SK-N-SH treated with all-trans-retinoic acid at 6 μM for 48 hours (cell line): ENCODE data around the gene SRPK2.

Experiments used
- ATAC-seq: fragments of 200-7000 bp; cut with Tn5 transposase; 3 replicates; pipeline ENCODE4 v1.9.1; 2020; ENCODE audit warnings: mild to moderate bottlenecking, moderate library complexity
- ARNTL ChIP-seq: fragments of 450-650 bp; formaldehyde crosslinking; IDR thresholded peaks from 2 replicates; pipeline ENCODE4 v1.5.0; 2020; ENCODE audit warnings: low read depth, mild to moderate bottlenecking, moderate library complexity, borderline replicate concordance
- BACH2 ChIP-seq: fragments of 250-450 bp; sonication (Bioruptor Pico); IDR thresholded peaks from 2 replicates; pipeline ENCODE4 v1.9.0; 2021; ENCODE audit warnings: mild to moderate bottlenecking, borderline replicate concordance
- CSDC2 ChIP-seq: fragments of 250-450 bp; sonication (Bioruptor Pico); IDR thresholded peaks from 2 replicates; pipeline ENCODE4 v1.5.0; 2020; ENCODE audit warnings: mild to moderate bottlenecking, moderate library complexity
- ESRRG ChIP-seq: fragments of 250-450 bp; sonication (Bioruptor Pico); IDR thresholded peaks from 2 replicates; pipeline ENCODE4 v1.6.1; 2021; ENCODE audit warnings: mild to moderate bottlenecking
- GLIS3 ChIP-seq: fragments of 250-450 bp; sonication (Bioruptor Pico); IDR thresholded peaks from 2 replicates; pipeline ENCODE4 v1.5.0; 2020; ENCODE audit warnings: mild to moderate bottlenecking, moderate library complexity
- ISL1 ChIP-seq: fragments of 250-450 bp; sonication (Bioruptor Pico); IDR thresholded peaks from 2 replicates; pipeline ENCODE4 v2.1.2; 2022; ENCODE audit warnings: mild to moderate bottlenecking, moderate library complexity
- OSR1 ChIP-seq: fragments of 250-450 bp; sonication (Bioruptor Pico); IDR thresholded peaks from 2 replicates; pipeline ENCODE4 v1.8.0; 2022; ENCODE audit warnings: moderate library complexity, mild to moderate bottlenecking, inconsistent platforms
- PPARA ChIP-seq: fragments of 250-450 bp; sonication (Bioruptor Pico); IDR thresholded peaks from 2 replicates; pipeline ENCODE4 v1.5.0; 2020; ENCODE audit warnings: mild to moderate bottlenecking, borderline replicate concordance
- SNAI2 ChIP-seq: fragments of 250-450 bp; sonication (Bioruptor Pico); IDR thresholded peaks from 2 replicates; pipeline ENCODE4 v1.5.0; 2020; ENCODE audit warnings: mild to moderate bottlenecking, moderate library complexity
- TCF4 ChIP-seq: fragments of 250-450 bp; sonication (Bioruptor Pico); IDR thresholded peaks from 2 replicates; pipeline ENCODE4 v1.8.0; 2021; ENCODE audit warnings: mild to moderate bottlenecking, moderate library complexity, borderline replicate concordance
- TOX ChIP-seq: fragments of 250-450 bp; sonication (Bioruptor Pico); IDR thresholded peaks from 2 replicates; pipeline ENCODE4 v1.8.0; 2021; ENCODE audit warnings: mild to moderate bottlenecking, moderate library complexity, borderline replicate concordance
- ZFP3 ChIP-seq: fragments of 250-450 bp; sonication (Bioruptor Pico); IDR thresholded peaks from 2 replicates; pipeline ENCODE4 v1.5.0; 2020; ENCODE audit warnings: mild to moderate bottlenecking, moderate library complexity
- ZFP30 ChIP-seq: fragments of 450-650 bp; formaldehyde crosslinking; IDR thresholded peaks from 2 replicates; pipeline ENCODE4 v1.5.0; 2022; ENCODE audit warnings: mild to moderate bottlenecking, moderate library complexity
- ZNF565 ChIP-seq: fragments of 450-650 bp; formaldehyde crosslinking; conservative IDR thresholded peaks from 2 replicates; pipeline ENCODE4 v1.5.0; 2020; ENCODE audit warnings: low read depth, mild to moderate bottlenecking, moderate library complexity
- ZNF70 ChIP-seq: fragments of 450-650 bp; formaldehyde crosslinking; IDR thresholded peaks from 2 replicates; pipeline ENCODE4 v1.5.0; 2020; ENCODE audit warnings: mild to moderate bottlenecking, moderate library complexity
- ZNF8 ChIP-seq: fragments of 450-650 bp; formaldehyde crosslinking; IDR thresholded peaks from 2 replicates; pipeline ENCODE4 v1.5.0; 2020; ENCODE audit warnings: mild to moderate bottlenecking, moderate library complexity
- TF ChIP-seq, protein P1 (sequence below): fragments of 250-450 bp; sonication (Bioruptor Pico); IDR thresholded peaks from 2 replicates; pipeline ENCODE4 v1.8.0; 2020; ENCODE audit warnings: mild to moderate bottlenecking, moderate library complexity, borderline replicate concordance
- TF ChIP-seq, protein P2 (sequence below): fragments of 250-450 bp; sonication (Bioruptor Pico); IDR thresholded peaks from 2 replicates; pipeline ENCODE4 v1.5.0; 2020; ENCODE audit warnings: mild to moderate bottlenecking, moderate library complexity
- TF ChIP-seq, protein P3 (sequence below): fragments of 250-450 bp; sonication (Bioruptor Pico); IDR thresholded peaks from 2 replicates; pipeline ENCODE4 v1.8.0; 2021; ENCODE audit warnings: low read depth, mild to moderate bottlenecking, moderate library complexity, borderline replicate concordance
- TF ChIP-seq, protein P4 (sequence below): fragments of 250-450 bp; sonication (Bioruptor Pico); IDR thresholded peaks from 2 replicates; pipeline ENCODE4 v1.5.1; 2021; ENCODE audit warnings: mild to moderate bottlenecking, moderate library complexity
- TF ChIP-seq, protein P5 (sequence below): fragments of 250-450 bp; sonication (Bioruptor Pico); IDR thresholded peaks from 2 replicates; pipeline ENCODE4 v1.5.1; 2020; ENCODE audit warnings: low read depth, mild to moderate bottlenecking, moderate library complexity

Gene SRPK2

DNA sequence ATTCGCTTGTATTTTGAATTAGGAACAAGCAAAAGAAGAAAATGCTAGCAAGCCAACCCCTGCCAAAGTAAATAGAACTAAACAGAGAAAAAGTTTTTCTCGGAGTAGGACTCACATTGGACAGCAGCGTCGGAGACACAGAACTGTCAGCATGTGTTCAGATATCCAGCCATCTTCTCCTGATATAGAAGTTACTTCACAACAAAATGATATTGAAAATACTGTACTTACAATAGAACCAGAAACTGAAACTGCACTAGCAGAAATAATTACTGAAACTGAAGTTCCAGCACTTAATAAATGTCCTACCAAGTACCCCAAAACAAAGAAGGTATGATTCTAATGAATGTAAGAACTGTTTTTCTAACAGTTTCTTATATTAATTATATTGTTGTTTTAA lies 286.9 kb downstream of the SRPK2 start (continued):
- TF ChIP-seq ISL1 = no peak
- TF ChIP-seq ZNF565 (CRISPR knock-in tag) = no peak
- no peak for TF ChIP-seq SNAI2 (CRISPR knock-in tag)
- TF ChIP-seq, protein P1, sequence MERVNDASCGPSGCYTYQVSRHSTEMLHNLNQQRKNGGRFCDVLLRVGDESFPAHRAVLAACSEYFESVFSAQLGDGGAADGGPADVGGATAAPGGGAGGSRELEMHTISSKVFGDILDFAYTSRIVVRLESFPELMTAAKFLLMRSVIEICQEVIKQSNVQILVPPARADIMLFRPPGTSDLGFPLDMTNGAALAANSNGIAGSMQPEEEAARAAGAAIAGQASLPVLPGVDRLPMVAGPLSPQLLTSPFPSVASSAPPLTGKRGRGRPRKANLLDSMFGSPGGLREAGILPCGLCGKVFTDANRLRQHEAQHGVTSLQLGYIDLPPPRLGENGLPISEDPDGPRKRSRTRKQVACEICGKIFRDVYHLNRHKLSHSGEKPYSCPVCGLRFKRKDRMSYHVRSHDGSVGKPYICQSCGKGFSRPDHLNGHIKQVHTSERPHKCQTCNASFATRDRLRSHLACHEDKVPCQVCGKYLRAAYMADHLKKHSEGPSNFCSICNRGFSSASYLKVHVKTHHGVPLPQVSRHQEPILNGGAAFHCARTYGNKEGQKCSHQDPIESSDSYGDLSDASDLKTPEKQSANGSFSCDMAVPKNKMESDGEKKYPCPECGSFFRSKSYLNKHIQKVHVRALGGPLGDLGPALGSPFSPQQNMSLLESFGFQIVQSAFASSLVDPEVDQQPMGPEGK (CRISPR knock-in tag) = no peak

DNA sequence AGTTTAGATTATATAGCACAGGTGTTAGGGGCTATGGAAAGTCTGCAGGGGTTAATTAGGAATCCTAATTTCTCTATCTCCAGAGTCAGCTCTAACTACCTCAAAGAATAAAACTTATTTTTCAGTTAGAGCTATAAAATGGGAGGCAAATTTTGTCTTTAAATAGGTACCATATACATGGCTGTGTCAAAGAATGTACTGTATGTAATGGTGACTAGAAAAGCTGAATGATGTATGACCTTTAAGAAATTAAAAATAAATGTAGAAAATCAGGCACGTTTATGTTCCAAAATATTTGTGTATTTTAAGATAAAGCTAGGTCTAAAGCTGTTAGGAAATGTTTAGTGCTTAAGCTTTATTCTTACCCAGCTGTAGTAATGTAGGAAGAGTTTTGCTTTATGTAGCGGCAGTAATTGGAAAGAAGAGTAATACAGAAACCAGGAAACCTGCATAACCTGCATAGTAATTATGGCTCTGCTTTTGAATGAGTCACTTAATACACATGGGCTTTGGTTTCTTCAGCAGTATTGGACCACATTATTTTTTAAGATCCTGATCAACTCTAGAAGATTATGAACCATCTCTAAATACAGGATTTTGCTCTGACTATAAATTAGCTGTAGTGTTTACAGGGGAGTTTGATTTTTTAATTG lies 289.7 kb downstream of the SRPK2 start:
- TF ChIP-seq OSR1 (CRISPR knock-in tag) (no peak), CSDC2 (CRISPR knock-in tag) (no peak), ZFP30 (CRISPR knock-in tag) (no peak), ZNF70 (CRISPR knock-in tag) (no peak), PPARA (CRISPR knock-in tag) (no peak)
- TF ChIP-seq, protein P1 (CRISPR knock-in tag) = no peak
- ATAC-seq = no peak

DNA sequence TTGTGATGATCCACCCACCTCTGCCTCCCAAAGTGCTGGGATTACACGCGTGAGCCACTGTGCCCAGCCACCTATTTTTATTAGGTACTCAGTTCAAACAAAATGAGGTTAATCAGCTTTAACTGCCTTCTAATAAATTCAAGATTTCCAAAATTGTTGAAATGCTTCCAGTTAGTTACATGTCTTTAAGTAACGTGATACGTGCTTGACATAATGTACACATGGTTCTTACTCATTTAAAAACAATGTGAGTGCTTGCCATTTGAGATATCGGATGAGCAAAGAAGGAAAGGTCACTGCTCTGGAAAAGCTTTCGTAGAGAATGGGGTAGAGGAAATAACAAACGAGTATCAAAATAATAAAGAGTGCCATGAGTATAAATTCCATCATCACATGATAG lies 291.1 kb downstream of the SRPK2 start:
- ATAC-seq = peak; percentile 92
- peak; percentile 49; the same call in 1 of the 2 replicates for TF ChIP-seq ISL1
- TF ChIP-seq OSR1 (CRISPR knock-in tag) = no peak

DNA sequence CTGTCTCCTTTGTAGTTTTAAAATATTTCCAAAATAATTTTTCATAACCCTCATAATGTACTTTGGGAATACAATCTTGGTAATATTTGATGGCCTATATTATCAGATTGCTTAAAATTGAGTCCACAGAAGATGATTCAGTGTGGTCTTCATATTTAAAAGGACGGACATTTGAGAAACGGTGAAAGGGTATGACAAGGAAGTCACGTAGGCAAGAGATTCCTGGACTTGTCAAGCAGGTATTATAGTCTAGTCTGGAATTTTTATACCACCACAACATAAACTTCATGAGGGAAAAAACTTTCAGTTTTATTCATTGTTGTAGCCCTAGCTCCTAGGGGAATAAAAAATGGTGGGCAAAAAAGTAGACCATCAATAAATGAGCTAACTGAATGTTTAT lies 292.4 kb downstream of the SRPK2 start:
- ATAC-seq = no peak
- TF ChIP-seq OSR1 (CRISPR knock-in tag) (no peak), TCF4 (CRISPR knock-in tag) (no peak), ESRRG (no peak), GLIS3 (CRISPR knock-in tag) (no peak), TOX (CRISPR knock-in tag) (no peak), ZNF70 (CRISPR knock-in tag) (no peak), ISL1 (no peak), ZFP3 (no peak), BACH2 (CRISPR knock-in tag) (no peak), ZNF565 (CRISPR knock-in tag) (no peak), ZNF8 (CRISPR knock-in tag) (no peak), ARNTL (CRISPR knock-in tag) (no peak)
- TF ChIP-seq, protein P2, sequence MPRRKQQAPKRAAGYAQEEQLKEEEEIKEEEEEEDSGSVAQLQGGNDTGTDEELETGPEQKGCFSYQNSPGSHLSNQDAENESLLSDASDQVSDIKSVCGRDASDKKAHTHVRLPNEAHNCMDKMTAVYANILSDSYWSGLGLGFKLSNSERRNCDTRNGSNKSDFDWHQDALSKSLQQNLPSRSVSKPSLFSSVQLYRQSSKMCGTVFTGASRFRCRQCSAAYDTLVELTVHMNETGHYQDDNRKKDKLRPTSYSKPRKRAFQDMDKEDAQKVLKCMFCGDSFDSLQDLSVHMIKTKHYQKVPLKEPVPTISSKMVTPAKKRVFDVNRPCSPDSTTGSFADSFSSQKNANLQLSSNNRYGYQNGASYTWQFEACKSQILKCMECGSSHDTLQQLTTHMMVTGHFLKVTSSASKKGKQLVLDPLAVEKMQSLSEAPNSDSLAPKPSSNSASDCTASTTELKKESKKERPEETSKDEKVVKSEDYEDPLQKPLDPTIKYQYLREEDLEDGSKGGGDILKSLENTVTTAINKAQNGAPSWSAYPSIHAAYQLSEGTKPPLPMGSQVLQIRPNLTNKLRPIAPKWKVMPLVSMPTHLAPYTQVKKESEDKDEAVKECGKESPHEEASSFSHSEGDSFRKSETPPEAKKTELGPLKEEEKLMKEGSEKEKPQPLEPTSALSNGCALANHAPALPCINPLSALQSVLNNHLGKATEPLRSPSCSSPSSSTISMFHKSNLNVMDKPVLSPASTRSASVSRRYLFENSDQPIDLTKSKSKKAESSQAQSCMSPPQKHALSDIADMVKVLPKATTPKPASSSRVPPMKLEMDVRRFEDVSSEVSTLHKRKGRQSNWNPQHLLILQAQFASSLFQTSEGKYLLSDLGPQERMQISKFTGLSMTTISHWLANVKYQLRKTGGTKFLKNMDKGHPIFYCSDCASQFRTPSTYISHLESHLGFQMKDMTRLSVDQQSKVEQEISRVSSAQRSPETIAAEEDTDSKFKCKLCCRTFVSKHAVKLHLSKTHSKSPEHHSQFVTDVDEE (CRISPR knock-in tag) = no peak
- TF ChIP-seq, protein P1 (CRISPR knock-in tag) = no peak
- TF ChIP-seq, protein P3, sequence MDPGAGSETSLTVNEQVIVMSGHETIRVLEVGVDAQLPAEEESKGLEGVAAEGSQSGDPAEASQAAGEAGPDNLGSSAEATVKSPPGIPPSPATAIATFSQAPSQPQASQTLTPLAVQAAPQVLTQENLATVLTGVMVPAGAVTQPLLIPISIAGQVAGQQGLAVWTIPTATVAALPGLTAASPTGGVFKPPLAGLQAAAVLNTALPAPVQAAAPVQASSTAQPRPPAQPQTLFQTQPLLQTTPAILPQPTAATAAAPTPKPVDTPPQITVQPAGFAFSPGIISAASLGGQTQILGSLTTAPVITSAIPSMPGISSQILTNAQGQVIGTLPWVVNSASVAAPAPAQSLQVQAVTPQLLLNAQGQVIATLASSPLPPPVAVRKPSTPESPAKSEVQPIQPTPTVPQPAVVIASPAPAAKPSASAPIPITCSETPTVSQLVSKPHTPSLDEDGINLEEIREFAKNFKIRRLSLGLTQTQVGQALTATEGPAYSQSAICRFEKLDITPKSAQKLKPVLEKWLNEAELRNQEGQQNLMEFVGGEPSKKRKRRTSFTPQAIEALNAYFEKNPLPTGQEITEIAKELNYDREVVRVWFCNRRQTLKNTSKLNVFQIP (CRISPR knock-in tag) = no peak
- TF ChIP-seq, protein P4, sequence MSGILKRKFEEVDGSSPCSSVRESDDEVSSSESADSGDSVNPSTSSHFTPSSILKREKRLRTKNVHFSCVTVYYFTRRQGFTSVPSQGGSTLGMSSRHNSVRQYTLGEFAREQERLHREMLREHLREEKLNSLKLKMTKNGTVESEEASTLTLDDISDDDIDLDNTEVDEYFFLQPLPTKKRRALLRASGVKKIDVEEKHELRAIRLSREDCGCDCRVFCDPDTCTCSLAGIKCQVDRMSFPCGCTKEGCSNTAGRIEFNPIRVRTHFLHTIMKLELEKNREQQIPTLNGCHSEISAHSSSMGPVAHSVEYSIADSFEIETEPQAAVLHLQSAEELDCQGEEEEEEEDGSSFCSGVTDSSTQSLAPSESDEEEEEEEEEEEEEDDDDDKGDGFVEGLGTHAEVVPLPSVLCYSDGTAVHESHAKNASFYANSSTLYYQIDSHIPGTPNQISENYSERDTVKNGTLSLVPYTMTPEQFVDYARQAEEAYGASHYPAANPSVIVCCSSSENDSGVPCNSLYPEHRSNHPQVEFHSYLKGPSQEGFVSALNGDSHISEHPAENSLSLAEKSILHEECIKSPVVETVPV = no peak
- TF ChIP-seq, protein P5, sequence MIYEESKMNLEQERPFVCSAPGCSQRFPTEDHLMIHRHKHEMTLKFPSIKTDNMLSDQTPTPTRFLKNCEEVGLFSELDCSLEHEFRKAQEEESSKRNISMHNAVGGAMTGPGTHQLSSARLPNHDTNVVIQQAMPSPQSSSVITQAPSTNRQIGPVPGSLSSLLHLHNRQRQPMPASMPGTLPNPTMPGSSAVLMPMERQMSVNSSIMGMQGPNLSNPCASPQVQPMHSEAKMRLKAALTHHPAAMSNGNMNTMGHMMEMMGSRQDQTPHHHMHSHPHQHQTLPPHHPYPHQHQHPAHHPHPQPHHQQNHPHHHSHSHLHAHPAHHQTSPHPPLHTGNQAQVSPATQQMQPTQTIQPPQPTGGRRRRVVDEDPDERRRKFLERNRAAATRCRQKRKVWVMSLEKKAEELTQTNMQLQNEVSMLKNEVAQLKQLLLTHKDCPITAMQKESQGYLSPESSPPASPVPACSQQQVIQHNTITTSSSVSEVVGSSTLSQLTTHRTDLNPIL = no peak
